Lower leg skin (tissue), 3 donors: ENCODE data around the gene RHOG.

Experiments used
- CTCF ChIP-seq, 3 donors: fragments of 450-650 bp; IDR thresholded peaks; one replicate each; pipeline ENCODE4 v1.5.1; 2016; ENCODE audit warnings: antibody characterized with exemption in 3 of 3, mild to moderate bottlenecking in 3 of 3, moderate library complexity in 2 of 3
- POLR2A ChIP-seq, 2 donors: fragments of 450-650 bp; IDR thresholded peaks; one replicate each; pipeline ENCODE4 v1.6.1; 2016 to 2017; ENCODE audit warnings: antibody characterized with exemption in 2 of 2, mild to moderate bottlenecking in 1 of 2, moderate library complexity in 1 of 2

GRCh38 chr11:3843326-3843725 lies 2.6 kb upstream of the RHOG start:
- no peak for TF ChIP-seq CTCF (IDR thresholded peaks at IDR 0.05)
- no peak for TF ChIP-seq POLR2A (IDR thresholded peaks at IDR 0.05)
